HG03280 (cell line): ENCODE results near the gene MALT1.
"Not testable (repeated sequence)": the region's sequence is repeated elsewhere in the genome, so short reads cannot be mapped to it uniquely, and the experiment has no call there.

Experiments
- ATAC-seq: cut with Tn5 transposase; IDR thresholded peaks from one replicate; pipeline ENCODE4 v1.9.1; 2021; ENCODE audit warnings: mild to moderate bottlenecking, moderate library complexity; ENCODE audit not compliant: unreplicated experiment

MALT1 gene

GRCh38 chr18:58650830-58651229 lies 20.4 kb upstream of the MALT1 start:
- not testable (repeated sequence) for ATAC-seq

- ATAC-seq = not testable (repeated sequence)
These were observed 18.0 kb upstream of the MALT1 start for GRCh38 chr18:58653144-58653722.

GRCh38 chr18:58653814-58654509 lies 17.3 kb upstream of the MALT1 start:
- ATAC-seq = no peak

GRCh38 chr18:58654896-58655614 lies 16.2 kb upstream of the MALT1 start:
- ATAC-seq = no peak

GRCh38 chr18:58657081-58657480 lies 14.2 kb upstream of the MALT1 start:
- no peak for ATAC-seq

- no peak for ATAC-seq
These were observed 13.8 kb upstream of the MALT1 start for GRCh38 chr18:58657494-58657893.

GRCh38 chr18:58659691-58660090 lies 11.6 kb upstream of the MALT1 start:
- ATAC-seq = no peak

- ATAC-seq = no peak
These were observed 10.3 kb upstream of the MALT1 start for GRCh38 chr18:58660915-58661314.

- ATAC-seq = no peak
These were observed 9.8 kb upstream of the MALT1 start for GRCh38 chr18:58661423-58661822.

- ATAC-seq = no peak
These were observed 9.1 kb upstream of the MALT1 start for GRCh38 chr18:58662118-58662517.

GRCh38 chr18:58666176-58666575 lies 5.1 kb upstream of the MALT1 start:
- no peak for ATAC-seq

GRCh38 chr18:58668211-58668610 lies 3.1 kb upstream of the MALT1 start:
- ATAC-seq = no peak

- no peak for ATAC-seq
These were observed 2.4 kb upstream of the MALT1 start for GRCh38 chr18:58668897-58669296.

GRCh38 chr18:58669731-58670378 lies 1.4 kb upstream of the MALT1 start:
- ATAC-seq = no peak

- no peak for ATAC-seq
These were observed 708 bp upstream of the MALT1 start for GRCh38 chr18:58670404-58671110.

GRCh38 chr18:58671632-58672564 lies 633 bp downstream of the MALT1 start:
- ATAC-seq = peak; percentile 33

GRCh38 chr18:58674159-58674558 lies 2.9 kb downstream of the MALT1 start:
- no peak for ATAC-seq

GRCh38 chr18:58674863-58675472 lies 3.7 kb downstream of the MALT1 start:
- no peak for ATAC-seq

- ATAC-seq = no peak
These were observed 5.0 kb downstream of the MALT1 start for GRCh38 chr18:58676270-58676669.
